22Rv1 (cell line): ENCODE measurements around the gene SELENON.
"Not testable (repeated sequence)": the region's sequence is repeated elsewhere in the genome, so short reads cannot be mapped to it uniquely, and the experiment has no call there.

Experiments
- ZFX ChIP-seq: fragments of 450-650 bp; IDR thresholded peaks from 2 replicates; pipeline ENCODE4 v1.6.1; 2017; ENCODE audit warnings: antibody characterized with exemption, borderline replicate concordance
- TF ChIP-seq, protein P1 (sequence below): fragments of 450-650 bp; IDR thresholded peaks from 2 replicates; pipeline ENCODE4 v1.5.1; 2017; ENCODE audit warnings: mild to moderate bottlenecking

- TF ChIP-seq, protein P1, sequence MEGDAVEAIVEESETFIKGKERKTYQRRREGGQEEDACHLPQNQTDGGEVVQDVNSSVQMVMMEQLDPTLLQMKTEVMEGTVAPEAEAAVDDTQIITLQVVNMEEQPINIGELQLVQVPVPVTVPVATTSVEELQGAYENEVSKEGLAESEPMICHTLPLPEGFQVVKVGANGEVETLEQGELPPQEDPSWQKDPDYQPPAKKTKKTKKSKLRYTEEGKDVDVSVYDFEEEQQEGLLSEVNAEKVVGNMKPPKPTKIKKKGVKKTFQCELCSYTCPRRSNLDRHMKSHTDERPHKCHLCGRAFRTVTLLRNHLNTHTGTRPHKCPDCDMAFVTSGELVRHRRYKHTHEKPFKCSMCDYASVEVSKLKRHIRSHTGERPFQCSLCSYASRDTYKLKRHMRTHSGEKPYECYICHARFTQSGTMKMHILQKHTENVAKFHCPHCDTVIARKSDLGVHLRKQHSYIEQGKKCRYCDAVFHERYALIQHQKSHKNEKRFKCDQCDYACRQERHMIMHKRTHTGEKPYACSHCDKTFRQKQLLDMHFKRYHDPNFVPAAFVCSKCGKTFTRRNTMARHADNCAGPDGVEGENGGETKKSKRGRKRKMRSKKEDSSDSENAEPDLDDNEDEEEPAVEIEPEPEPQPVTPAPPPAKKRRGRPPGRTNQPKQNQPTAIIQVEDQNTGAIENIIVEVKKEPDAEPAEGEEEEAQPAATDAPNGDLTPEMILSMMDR: not testable (repeated sequence)
- not testable (repeated sequence) for TF ChIP-seq ZFX
Observed at GRCh38 chr1:25839808-25840207, 39.8 kb downstream of the SELENON start.
